SHP77 treated with DMSO at 0.1 percent for 48 hours (cell line): ENCODE results near the gene NUDT15.
"Not testable (repeated sequence)": the region's sequence is repeated elsewhere in the genome, so short reads cannot be mapped to it uniquely, and the experiment has no call there.

ENCODE experiments used
- DNase-seq: peaks from one replicate; lab custom pipeline; 2025; lab: John Stamatoyannopoulos, UW

Gene NUDT15

GRCh38 chr13:48043789-48044503, 6.4 kb downstream of the NUDT15 start:
- no peak for DNase-seq

DNA sequence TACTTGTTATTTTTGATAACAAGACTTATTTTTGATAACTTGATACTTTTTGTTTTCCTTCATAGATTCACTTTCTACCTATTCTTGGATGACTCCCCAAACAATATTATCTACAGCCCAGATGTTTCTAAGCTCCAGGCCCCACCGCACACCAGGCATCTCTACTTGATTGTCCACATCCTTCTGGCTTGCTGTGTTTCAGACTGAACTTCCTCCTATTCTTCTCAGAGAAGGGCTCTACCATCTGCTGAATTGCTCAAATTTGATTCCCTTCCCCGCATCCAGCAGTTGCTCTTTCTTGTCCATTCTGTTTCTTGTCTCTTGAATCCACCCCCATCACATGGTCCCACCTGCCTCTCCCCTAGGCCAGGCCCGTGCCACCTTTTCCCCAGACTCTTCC, 13.0 kb downstream of the NUDT15 start:
- DNase-seq: no peak

- no peak for DNase-seq
Observed at GRCh38 chr13:48054601-48055000, 17.1 kb downstream of the NUDT15 start.

GRCh38 chr13:48055712-48056111, 18.2 kb downstream of the NUDT15 start:
- DNase-seq: no peak

GRCh38 chr13:48058536-48058935, 21.0 kb downstream of the NUDT15 start:
- DNase-seq: not testable (repeated sequence)

DNA sequence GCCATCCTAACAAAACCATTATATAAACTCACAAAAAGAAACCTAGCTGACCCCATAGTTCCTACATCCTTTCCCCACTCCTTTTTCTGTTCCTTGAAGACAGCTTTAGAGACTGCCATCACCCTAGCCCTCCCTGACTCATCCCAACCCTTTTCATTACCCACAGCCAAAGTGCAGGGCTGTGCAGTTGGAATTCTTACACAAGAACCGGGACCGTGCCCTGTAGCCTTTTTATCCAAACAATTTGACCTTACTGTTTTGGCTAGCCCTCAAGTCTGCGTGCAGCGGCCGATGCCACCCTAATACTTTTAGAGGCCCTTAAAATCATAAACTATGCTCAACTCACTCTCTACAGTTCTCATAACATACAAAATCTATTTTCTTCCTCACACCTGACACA, 22.4 kb downstream of the NUDT15 start:
- DNase-seq: not testable (repeated sequence)

- DNase-seq: no peak
Observed at GRCh38 chr13:48066310-48066989, 28.9 kb downstream of the NUDT15 start.

DNA sequence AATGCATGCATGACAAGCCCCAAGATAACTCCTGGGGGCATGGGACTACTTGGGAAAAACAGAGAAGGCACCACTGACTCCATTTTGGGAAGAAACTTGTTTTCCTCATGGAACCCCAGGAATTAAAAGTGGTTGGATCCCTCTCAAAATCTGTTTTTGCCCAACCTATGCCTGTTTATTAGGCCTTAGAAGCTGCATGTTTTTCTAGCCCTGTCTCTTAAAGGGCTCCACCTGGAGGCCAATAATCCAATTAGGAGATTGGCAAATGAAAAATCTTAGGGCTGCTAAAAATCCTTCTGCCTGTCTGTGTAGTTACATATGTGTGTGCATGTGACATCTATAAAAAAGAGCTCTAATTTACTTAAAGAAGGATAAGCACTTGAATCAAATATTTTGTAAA, 30.5 kb downstream of the NUDT15 start:
- DNase-seq: no peak

DNA sequence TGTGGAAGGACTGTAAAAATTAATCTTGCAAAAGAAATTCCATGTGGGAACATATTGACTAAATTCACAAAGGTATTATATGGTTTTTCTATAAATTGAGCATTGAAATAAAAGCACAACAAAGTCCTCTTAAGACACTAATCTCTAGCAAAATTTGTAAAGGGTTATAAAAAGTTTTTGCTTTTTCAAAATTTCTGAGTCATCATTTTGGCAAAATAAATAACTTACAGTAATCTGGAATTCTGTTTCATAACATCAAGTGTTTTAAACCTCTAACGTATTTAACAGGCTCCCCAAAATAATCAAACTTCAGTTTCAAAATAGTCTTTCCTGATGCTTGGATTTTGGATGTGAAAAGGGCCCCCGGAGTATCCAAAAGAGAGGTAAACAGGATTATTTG, 31.4 kb downstream of the NUDT15 start:
- DNase-seq: no peak

- no peak for DNase-seq
Observed at GRCh38 chr13:48069573-48069972, 32.0 kb downstream of the NUDT15 start.

DNA sequence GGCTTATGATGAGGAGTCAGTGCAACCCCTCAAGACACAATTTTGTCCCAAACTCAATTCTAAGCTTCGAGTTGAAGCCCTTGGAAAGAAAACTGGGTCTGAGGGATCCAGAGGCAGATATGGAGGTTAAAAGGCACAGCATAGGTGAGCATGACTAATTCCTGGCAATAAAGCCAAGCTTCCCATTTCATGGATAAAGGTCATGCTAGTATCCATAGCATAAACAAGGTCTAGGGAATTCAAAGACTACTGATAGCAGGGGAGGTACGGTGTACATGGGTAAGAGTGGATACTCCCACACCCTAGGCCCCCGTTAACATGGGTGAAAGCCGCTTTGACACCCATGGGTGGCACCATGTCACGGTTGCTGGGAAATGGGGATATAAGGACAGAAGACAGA, 33.4 kb downstream of the NUDT15 start:
- no peak for DNase-seq

- no peak for DNase-seq
Observed at GRCh38 chr13:48072304-48072703, 34.8 kb downstream of the NUDT15 start.

DNA sequence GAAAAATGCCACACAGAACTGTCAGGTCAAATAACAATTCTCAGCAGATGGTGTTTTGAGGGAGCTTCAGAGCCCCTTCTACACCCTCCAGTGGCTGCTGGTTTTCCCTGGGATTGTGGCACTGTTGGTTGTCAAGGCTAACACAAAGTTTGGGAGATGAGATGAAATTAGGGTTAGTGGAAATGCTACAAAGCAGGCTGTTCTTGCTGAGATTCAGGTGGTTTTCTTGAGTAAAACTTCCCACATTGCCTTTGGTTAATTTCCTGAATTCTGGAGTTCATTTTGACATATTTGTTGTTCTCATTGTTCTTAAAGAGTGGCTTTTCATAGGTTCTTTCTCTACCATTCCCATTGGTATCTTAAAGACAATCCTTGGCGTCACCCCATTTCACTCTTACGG, 35.3 kb downstream of the NUDT15 start:
- DNase-seq: no peak

GRCh38 chr13:48074006-48074405, 36.5 kb downstream of the NUDT15 start:
- DNase-seq: no peak

DNA sequence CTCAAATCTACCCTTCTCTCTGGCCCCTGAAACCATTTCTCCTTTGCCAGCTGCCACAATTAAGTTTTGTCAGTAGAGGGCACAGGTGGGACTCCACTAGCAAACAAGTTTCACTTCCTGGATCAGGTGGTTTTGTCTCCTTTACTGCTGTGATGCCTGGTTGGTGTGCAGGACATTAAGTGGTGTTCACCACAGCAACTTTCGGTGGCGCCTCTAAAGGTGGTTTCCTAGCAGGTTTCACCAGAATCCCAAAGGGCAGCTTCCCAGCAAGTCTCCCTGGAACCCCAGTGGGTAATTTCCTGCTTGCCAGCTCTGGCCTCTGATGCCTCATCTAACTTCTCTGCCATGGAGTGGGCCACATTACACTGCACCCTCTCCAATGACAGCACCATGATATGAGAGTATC, 40.7 kb downstream of the NUDT15 start:
- DNase-seq: no peak

GRCh38 chr13:48081739-48082138, 44.2 kb downstream of the NUDT15 start:
- no peak for DNase-seq

- no peak for DNase-seq
Observed at GRCh38 chr13:48086272-48086671, 48.7 kb downstream of the NUDT15 start.

DNA sequence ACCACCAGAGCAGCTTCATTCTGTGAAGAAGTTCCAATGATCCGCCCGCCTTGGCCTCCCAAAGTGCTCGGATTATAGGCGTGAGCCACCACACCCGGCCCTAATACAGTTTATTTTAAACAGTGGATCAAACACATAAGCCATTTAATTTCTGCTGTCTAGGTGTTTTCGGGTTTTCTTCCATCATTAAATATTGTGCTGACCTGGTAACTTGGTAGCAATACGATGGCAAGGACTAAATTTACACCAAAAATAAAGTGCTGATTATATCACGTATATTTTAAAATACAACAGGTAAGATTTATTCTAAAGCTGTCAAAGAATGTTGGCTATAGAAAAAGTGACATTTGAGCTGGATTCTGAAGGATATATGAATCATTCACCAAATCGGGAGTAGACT, 56.1 kb downstream of the NUDT15 start:
- no peak for DNase-seq

GRCh38 chr13:48094404-48094780, 56.9 kb downstream of the NUDT15 start:
- no peak for DNase-seq

DNA sequence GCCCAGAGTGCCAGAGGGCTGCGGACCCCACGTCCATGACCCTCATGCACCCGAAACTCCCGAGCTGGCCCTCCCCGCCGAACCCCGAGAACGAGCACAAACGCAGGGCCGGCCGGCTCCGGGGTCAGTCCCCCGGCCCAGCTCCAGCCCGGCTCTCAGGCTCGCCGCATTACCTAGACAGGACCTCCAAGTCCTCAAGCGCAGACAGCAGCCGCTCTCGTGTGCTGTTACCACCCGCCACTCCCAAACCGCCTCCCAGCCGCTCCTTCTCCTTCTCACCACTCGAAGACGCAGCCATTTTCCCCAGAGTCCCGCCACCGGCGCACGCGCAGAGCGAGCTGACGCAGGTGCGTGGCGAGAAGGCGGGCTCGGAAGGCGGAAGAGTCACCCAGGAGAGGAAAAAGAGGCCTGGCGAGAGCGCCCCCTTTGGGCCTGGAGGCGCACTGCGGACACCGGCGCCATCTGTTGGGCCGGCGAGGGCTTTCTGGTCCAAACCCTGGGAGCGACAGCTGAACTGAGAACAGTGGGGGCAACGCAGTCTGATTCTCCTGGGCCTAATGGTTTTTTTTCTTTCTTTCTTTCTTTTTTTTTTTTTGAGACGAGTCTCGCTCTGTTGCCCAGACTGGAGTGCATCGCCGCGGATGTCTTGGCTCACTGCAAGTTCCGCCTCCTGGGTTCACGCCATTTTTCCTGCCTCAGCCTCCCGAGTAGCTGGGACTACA, 57.4 kb downstream of the NUDT15 start, which contains the start of gene MED4:
MED4 (minus strand) TSS at position 324 of the 722 bp plus-strand sequence; CDS start at position 298, 26 bp downstream.
- DNase-seq: peak; percentile 59

DNA sequence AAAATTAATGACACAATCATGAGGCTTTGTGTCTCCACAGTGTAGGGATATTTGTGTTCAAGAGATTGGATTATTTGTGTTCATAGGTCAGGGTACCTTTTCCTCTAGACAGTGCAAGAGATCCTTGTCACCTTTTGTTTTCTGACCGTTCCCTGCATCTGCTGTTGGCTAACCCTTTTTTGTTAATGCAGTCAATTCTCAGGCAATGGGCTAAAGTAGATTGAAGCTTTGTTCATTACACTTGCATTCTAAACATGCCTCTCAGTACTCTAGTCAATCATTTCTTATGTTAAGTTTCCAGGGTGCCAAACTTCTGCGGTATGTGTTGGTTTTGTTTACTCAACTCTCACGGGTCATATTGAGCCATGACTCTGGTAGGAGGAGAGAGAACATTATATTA, 59.1 kb downstream of the NUDT15 start:
- DNase-seq: no peak
